ENCODE data around the gene RIOK2.

- TF ChIP-seq CTCF (IDR thresholded peaks at IDR 0.05) (no peak), ZFX (IDR thresholded peaks at IDR 0.05; ENCODE audit: borderline replicate concordance) (no peak)
Observed at GRCh38 chr5:97131921-97132320, 51.1 kb downstream of the RIOK2 start.

All from 22Rv1 (cell line).